ENCODE results near the gene INPP4A.

The INPP4A gene

GRCh38 chr2:98643496-98644100 lies 198.9 kb downstream of the INPP4A start:
- no peaks in the 10 kb centered on the region for H3K27me3 Mint-ChIP-seq
- H3K4me1 Mint-ChIP-seq (ENCODE audit: low read depth), result peaks cover 14% of the 10 kb centered on the region
- no peaks in the 10 kb centered on the region for H3K9me3 Mint-ChIP-seq
- peaks cover 11% of the 10 kb centered on the region for H3K36me3 Mint-ChIP-seq (ENCODE audit: low read depth)
- H3K4me3 Mint-ChIP-seq, result no peak overlapping the region
- no peak overlapping the region for H3K27ac Mint-ChIP-seq
